DMS79 (cell line): Measurements from ENCODE around the gene ARGLU1.

Experiments
- DNase-seq: peaks from one replicate; lab custom pipeline; 2025; lab: John Stamatoyannopoulos, UW

The ARGLU1 gene

GRCh38 chr13:106548064-106548696, 19.8 kb downstream of the ARGLU1 start:
- DNase-seq = no peak

DNA sequence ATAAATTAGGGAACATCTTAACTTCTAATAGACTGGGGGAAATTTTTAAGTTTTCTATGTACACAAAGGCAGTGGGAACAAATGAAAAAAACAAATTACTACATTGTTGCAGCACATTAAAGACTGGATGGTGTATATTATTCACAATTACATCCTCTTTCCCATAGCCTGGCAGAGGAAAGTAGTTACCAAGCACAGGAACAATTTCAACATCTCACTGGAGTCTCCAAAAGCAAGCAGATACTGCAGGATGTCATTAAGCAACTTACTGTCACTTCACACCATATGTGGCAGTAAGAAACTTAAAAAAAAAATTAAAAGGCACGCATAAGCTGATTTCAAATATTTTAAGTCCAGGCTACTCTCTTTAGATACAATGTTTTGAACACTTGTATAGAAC, 26.1 kb downstream of the ARGLU1 start:
- no peak for DNase-seq

- DNase-seq = no peak
Observed at GRCh38 chr13:106540613-106541012, 27.3 kb downstream of the ARGLU1 start.

DNA sequence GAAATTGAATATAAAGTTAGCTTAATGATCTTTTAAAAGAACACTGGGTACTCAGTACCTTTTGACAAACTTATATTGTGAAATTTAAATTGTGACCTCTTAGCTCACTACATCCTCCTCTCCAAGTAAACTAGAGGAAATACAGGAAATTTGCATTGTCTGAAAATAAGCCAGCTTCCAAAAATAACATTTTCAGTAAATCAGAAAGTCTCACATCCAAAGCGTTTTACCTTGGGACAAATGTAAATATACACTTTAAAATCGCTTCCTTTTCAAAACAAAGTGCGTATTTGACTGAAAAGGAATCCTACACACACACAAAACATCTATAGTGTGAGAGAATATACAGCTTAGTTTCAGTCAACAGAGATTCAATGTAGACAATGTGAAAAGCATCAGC, 30.4 kb downstream of the ARGLU1 start:
- DNase-seq = no peak

DNA sequence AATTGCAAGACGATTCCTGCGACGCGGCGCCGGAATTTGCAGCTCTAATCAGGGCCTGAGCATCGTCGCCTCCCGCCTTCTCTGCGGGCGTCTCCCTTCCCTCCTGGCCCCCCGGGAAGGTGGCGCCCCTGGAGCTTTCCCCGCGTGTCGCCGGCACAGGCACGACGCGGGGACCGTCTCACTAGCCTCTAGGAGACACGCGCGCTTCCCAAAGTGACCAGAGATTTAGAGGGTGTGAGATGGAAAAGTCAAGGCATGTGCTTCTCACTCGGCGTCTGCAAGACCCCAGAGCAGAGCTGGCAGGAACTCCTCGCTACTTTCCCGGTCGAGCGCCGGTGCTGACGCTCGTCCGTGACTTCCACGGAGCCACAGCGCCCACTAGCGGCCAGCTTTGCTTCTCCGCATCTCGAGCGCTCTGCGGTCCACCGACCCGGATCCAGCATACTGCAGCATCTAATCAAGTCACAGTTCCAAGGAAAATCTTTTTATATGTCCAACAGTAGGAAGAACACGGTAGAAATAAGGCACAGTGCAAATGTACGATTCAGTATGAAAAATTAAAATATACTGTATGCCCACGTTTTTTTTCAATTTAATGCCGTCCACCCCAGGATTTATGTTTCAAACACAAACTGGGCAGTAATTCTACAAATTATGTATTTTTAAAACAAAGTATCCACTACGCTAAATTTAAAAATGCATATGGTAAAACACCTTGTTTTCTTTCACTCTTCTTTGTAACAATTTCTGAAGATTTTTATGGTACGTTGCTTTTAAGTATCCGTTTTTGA, 31.5 kb downstream of the ARGLU1 start:
- peak; percentile 75 for DNase-seq

DNA sequence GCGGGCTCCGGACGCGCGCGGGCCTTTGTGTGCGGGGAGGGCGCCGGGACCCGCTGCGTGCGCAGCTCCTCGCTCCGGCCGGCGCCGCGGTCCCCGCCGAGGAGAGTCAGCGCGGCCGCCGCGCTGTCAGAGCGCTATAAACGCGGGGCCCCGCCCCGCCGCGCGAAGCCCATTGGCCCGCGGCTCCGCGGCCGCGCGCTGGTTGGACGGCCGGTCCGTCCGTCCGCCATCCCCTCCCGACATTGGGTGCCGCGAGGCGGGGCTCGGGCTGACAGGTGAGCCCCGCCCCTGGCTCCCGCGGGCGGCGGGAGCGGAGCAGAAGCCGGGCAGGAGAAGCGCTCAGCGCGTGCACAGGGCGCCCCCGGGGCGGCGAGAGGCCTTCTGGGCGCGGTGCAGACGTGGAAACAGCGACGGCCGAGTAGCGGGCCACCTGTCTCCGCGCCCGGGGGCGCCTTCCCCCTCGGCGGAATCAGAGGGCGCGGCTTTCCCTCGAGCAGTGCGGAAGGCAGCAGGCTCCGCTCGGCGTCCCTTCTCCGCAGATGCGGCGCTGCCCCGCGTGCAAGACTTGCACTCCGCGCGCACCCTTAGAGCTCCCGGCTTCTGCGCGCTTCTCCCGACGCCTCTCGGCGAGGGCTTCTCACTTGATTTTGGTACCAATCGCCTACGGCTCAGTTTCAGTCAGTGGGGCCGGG, 32.2 kb downstream of the ARGLU1 start, which contains the start of gene EFNB2:
EFNB2 (minus strand) TSS at position 111 of the 692 bp plus-strand sequence. CDS start 698 bp downstream, outside the sequence.
- peak; percentile 86 for DNase-seq

DNA sequence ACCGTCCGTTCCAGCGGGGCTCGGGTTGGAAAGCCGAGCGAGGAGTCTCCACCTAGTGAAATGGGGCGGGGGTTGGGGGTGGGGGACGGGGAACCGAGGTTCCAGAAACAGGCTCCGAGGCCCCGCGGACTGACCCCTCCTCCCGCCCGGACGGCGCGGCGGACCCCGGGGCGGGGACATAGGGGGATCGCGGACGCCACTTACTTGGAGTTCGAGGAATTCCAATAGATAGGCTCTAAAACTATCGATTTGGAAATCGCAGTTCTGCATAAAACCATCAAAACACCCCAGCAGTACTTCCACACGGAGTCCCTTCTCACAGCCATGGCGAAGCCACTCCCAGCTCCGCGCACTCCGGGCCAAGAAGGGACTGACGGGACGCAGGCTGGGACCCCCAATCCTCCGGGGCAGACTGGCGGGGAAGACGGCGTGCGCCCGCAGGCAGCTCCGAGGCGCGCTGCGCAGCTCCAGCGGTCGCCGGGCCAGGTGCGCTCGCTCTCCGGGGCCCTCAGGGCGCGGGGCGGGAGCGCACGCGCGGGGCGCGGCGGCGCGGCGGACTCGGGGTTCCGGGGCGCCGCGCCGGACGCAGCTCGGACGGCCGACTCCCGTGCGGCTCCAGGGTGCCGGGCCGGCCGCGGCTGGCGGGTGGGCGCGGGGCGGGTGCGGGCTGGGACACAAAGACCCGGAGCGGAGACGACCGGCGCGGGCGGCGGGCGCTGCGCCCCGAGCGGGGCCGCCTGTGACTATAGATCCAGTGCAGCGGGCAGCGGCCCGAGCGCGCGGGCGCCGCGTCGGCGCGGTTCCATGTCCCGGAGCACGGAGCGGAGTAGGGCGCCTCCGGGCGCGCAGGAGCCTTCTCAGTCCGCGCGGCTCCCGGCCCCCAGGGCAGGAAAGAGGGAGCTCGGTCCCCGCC, 33.0 kb downstream of the ARGLU1 start:
- peak; percentile 7 for DNase-seq

DNA sequence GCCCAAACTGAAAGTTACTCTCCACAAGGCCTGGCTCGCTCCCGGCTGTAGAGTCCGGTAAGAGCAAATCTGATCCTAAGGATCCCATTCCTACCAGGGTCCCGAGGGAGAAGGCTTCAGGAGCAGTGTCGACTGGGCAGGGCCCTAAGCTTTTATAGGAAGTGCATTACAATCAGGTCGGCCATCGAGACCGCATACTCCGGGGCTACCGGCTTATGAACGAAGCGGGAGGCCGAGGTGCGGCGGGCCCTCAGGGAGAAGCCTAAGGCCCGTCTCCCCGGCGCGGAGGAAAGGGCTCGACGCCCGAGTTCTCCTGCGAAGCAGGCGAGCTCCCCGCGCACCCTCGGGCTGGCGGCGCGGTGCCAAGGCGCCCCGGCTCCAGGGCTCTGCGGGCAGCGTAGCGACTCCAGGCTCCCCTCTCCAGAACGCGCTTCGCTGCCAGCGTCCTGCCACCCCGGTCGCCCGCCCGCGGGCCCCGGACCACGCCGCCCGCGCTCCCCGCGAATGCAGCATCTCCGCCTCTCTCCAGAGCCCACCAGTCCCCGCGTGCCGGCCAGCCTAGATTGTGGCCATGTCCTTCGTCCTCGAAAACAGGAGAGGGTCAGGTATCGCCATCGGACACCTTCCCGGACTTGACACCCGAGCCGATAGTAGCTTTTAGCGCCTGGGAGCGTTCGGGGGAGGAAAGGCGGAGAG, 33.8 kb downstream of the ARGLU1 start:
- peak; percentile 48 for DNase-seq

DNA sequence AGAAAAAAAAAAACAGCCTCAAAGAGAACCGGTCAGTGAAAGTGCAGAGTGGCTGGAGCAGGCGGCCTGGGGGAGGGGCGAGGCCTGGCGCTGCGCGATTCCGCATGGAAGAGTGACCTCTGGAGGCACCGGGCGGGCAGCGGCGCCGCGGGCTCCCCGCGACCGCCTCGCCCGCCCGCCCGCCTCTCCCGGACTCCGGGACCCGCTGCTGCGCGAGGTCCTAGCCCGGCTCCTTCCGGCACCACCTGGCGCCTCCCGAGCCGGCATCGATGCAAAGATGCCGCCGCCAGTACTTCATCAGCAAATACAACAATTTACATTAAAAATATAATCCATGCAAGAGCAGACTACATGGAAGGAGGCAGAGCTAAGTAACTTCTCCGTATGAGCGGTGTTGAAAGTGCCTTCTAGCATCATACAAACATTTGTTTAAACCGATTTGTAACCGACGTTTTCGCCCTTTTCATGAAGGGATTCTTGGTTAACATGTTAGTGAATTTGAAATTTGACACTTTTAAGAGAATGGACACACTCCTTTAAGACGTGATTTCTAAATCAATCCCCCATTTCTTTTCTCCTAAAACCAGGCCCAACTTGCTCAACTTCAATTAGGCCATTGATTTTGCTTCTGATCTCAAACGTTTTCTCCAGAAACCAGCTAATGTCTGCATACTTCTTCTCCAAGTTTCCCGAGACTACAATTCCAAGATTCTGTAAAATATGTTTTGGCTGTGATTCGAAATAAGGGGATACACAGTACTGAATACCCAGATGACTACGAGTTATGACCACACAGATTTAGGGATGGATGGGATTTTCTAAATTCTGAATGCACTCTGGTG, 34.6 kb downstream of the ARGLU1 start:
- peak; percentile 41 for DNase-seq

- DNase-seq = no peak
Observed at GRCh38 chr13:106532111-106532929, 35.6 kb downstream of the ARGLU1 start.

DNA sequence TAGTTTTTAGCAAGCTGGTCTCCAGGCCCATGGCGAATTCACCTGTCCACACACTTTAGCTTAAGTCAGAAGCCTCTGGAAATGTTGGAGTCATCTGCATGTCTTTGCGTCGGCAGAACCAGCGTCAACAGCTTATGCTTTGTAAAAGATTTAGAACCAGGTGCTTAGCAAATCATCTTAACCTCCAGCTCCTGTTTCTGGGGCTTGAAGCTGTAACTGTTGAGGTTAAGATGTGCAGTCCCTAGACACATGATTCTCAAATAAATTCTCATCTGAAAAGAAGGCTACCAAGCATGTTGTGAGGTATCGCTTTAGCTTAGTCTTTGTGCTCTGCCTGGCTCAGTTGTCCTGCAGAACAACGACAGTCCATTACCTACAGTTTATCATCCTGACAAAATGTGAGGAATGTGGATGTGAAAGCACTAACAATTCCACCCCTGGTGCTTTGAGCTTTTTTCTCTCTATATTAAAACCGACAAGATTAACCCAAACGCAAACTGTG, 36.9 kb downstream of the ARGLU1 start:
- DNase-seq = no peak

DNA sequence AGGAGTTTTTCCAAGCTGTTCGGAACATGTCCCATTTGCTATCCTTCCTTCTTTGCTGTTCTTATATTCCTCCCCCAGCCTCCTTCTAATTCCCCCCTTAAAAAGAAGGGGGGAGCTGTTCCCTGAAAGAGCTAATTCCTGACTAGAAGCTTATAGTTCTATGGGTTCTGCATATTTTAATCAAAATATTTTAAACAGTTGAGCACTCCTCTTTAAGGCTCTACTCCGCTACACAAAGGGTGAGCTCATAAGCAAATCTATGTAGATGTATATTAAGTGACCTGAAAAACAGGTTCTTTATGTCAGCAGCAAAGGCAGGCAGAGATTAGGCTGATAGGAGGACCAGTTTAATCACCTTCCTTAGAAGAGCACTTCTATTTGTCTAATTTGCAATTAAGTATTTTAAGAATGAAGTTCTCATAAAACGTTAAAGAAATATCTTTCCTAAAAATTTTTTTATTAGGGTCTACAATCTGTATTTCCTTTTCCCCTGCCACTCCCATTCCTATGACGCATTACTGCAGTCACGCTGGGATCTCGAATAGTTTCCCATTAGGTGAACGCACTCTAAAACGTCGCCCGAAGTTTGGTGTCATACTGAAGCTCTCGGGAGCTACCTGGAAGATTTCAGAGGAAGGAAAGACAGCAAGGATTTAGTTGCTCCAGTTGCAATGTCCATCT, 37.6 kb downstream of the ARGLU1 start:
- DNase-seq = no peak

DNA sequence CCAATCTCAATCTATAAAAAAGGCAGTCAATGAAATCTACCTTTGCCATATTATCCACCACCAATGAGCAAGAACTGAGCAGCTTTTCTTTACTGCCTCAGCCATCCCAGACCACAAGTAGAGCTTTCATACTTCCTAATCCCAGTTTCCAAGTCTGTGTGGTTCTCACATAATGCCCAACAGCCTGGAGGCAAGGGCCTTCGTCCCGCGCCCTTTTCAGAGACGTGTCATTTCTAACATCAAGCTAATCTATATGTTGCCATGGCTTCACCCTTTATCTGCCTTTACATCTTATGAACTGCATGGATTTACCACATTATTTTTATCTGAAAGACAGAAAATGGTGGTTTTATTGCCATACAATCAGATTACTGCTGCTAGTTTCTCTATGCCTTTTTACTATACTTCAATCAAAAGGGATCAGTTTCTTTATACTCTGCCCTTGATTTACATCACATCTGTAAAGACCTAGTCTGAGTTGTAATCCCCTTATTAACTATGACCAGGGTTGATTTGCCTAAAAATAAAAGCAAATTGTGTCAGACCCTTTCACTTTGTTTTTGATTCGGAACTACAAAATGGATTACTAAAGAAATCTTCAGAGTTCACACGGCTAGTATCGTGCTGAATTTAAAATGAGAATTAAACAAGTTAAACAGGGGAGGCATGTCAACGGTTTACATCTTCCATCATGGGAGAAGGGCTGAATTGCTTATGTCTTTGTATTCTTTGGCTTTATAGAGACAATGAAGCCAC, 38.3 kb downstream of the ARGLU1 start:
- DNase-seq = no peak

GRCh38 chr13:106528718-106529414, 39.1 kb downstream of the ARGLU1 start:
- DNase-seq = no peak

DNA sequence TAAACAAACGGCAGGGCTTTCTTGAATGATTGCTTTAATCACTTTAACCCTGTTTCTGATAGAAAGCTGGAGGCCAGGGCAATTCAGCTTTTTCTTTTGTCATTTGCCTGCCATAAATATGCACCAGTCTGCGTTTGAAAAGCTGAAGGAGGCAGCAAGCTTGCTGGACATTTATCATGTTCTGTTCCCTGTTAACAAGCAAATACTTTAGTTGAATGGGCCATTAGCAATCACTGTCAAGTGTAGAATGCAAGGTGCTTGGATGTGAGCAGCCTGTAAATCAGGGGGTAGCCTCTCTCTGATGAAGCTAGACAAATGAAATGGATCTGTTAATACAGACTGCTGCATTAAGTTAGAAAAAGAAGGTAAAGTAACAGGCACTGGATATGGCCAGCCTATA, 40.1 kb downstream of the ARGLU1 start:
- no peak for DNase-seq

DNA sequence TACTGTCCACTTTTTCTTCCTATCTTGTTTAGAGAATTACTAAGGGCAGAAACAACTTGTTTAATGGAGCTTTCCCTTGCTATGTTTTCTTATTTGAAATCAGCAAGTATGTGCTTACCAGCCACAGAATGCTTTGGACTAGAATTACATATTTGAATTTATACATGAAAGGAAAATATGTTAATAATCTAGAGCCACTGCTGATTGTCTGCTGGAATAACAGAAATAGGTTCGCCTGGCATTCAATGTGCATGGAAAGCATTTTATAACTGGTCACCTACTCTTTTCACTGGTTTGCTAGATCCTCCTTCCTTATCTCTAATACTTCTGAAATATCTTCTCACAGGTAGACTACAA, 40.5 kb downstream of the ARGLU1 start:
- DNase-seq = no peak

GRCh38 chr13:106526738-106527444, 41.0 kb downstream of the ARGLU1 start:
- DNase-seq = no peak
